ENCODE data around the gene CTNNB1. TPM values are rescaled to one million over a fixed set of nuclear protein-coding genes. Genes with fewer than 3 reads are reported as not detected.
A peak's percentile ranks its signal among the peaks of the same experiment; 100 is the strongest.

CTNNB1 gene
- total RNA-seq, 3 donors from 2014 or later, result 419 to 687 (median 617) TPM

DNA sequence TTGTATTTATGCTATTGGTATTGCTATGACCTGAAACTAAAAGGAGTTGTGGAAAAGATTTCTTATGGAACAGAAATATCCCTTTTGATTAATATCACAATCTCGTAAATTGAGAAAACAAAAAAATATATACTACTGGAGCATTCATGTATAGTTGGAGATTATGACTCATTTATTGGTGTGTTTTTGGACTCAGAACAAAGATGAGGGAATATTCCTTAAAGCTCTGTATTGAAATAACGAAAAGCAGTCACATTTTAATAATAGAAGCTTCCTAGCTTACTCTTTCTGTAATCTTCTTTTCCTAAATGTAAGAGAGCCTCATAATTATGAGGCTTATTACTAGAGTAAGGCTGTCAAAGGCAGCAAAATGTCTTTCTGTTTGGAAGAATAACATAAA is 14.3 kb downstream of the CTNNB1 start:
- TF ChIP-seq POLR2A (IDR thresholded peaks at IDR 0.05) (no peak), POLR2AphosphoS5 (IDR thresholded peaks at IDR 0.05) (no peak)
- TF ChIP-seq, protein P1, sequence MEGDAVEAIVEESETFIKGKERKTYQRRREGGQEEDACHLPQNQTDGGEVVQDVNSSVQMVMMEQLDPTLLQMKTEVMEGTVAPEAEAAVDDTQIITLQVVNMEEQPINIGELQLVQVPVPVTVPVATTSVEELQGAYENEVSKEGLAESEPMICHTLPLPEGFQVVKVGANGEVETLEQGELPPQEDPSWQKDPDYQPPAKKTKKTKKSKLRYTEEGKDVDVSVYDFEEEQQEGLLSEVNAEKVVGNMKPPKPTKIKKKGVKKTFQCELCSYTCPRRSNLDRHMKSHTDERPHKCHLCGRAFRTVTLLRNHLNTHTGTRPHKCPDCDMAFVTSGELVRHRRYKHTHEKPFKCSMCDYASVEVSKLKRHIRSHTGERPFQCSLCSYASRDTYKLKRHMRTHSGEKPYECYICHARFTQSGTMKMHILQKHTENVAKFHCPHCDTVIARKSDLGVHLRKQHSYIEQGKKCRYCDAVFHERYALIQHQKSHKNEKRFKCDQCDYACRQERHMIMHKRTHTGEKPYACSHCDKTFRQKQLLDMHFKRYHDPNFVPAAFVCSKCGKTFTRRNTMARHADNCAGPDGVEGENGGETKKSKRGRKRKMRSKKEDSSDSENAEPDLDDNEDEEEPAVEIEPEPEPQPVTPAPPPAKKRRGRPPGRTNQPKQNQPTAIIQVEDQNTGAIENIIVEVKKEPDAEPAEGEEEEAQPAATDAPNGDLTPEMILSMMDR (IDR thresholded peaks at IDR 0.05), result no peak
- Histone ChIP-seq H3K9me3 (no peaks in the 10 kb centered on the region), H3K27me3 (no peaks in the 10 kb centered on the region), H3K4me3 (no peak overlapping the region), H3K27ac (no peak overlapping the region), H3K36me3 (no peaks in the 10 kb centered on the region), H3K4me1 (peaks cover 0 to 18% of the 10 kb centered on the region in 2 donors)
- intact Hi-C loops (cut with DNase I; ENCODE audit: low total_unique reads), result no loop called here
- no peak for DNase-seq (ENCODE audit: low spot score in 2 of 2)

DNA sequence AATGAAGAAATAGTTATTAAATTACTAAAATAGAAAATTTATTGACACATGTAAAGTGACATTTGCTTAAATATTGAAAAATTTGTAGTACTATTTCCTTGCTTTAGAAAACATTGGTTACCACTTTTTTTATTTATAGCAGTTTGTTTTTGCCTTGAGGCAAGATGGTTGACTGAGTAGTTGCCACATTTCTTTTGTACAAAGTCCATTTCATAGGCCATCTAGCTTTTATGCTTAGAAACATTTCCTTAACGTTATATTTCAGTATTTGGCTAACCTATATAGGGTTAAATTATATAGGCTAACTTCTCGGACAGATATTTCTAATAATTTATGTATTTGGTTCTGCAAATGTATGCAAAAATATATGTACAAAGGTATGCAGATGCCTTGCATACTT is 17.1 kb downstream of the CTNNB1 start:
- no peak overlapping the region for H3K4me3 ChIP-seq
- DNase-seq (ENCODE audit: low spot score in 2 of 2), result no peak
- H3K4me1 ChIP-seq, result peaks cover 1 to 23% of the 10 kb centered on the region in 2 donors
- no peaks in the 10 kb centered on the region for H3K9me3 ChIP-seq
- TF ChIP-seq POLR2A (IDR thresholded peaks at IDR 0.05), result no peak
- no peak for TF ChIP-seq POLR2AphosphoS5 (IDR thresholded peaks at IDR 0.05)
- TF ChIP-seq, protein P1 (IDR thresholded peaks at IDR 0.05), result no peak
- H3K36me3 ChIP-seq, result no peaks in the 10 kb centered on the region
- no peaks in the 10 kb centered on the region for H3K27me3 ChIP-seq
- H3K27ac ChIP-seq, result peak overlapping the region in 1 of 2 donors; percentile 25
- intact Hi-C loops (cut with DNase I; ENCODE audit: low total_unique reads), result no loop called here

DNA sequence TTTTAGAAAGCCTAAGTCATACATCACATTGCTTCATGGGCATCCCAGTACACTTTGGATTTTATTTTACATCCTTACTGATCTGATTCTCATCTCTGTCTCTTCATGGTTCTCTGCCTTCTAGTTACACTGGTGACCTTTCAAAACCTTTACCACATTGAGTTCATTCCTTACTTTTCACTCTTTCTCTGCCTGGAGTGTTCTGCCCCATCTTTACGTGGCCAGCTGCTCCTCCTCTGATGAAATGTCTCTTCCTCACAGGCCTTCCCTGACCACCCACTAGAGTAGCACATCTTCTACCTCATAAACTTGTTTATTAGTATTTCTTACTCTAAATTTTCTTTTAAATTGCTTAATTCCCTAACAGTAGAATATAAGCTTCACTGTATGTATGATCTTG is 17.7 kb downstream of the CTNNB1 start:
- Histone ChIP-seq H3K27me3 (no peaks in the 10 kb centered on the region), H3K9me3 (no peaks in the 10 kb centered on the region), H3K27ac (peak overlapping the region; percentile 8 to 31), H3K4me3 (no peak overlapping the region), H3K4me1 (peaks cover 3 to 24% of the 10 kb centered on the region in 2 donors), H3K36me3 (no peaks in the 10 kb centered on the region)
- DNase-seq (ENCODE audit: low spot score in 2 of 2), result no peak
- intact Hi-C loops (cut with DNase I; ENCODE audit: low total_unique reads), result no loop called here
- TF ChIP-seq, protein P1 (IDR thresholded peaks at IDR 0.05), result no peak
- TF ChIP-seq POLR2AphosphoS5 (IDR thresholded peaks at IDR 0.05), result no peak
- no peak for TF ChIP-seq POLR2A (IDR thresholded peaks at IDR 0.05)

DNA sequence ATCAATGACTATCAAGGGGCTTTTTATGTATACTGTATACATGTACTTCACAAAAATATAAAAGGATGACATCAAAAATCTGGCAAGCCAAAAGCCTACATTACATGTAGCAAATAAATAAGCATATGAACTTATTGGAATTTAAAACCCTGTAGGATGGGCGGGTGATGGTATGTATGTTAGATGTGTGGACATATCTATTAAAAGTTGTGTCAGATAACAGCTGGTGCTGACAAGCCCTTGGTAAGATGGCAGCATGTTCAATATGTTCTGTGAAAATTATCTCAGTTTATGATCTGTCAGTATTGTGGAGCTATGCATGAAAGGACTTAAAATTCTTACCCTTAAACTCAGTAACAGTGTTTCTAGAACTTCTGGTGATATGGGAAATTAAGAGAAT is 20.1 kb downstream of the CTNNB1 start:
- H3K27me3 ChIP-seq, result no peaks in the 10 kb centered on the region
- no peak overlapping the region for H3K4me3 ChIP-seq

DNA sequence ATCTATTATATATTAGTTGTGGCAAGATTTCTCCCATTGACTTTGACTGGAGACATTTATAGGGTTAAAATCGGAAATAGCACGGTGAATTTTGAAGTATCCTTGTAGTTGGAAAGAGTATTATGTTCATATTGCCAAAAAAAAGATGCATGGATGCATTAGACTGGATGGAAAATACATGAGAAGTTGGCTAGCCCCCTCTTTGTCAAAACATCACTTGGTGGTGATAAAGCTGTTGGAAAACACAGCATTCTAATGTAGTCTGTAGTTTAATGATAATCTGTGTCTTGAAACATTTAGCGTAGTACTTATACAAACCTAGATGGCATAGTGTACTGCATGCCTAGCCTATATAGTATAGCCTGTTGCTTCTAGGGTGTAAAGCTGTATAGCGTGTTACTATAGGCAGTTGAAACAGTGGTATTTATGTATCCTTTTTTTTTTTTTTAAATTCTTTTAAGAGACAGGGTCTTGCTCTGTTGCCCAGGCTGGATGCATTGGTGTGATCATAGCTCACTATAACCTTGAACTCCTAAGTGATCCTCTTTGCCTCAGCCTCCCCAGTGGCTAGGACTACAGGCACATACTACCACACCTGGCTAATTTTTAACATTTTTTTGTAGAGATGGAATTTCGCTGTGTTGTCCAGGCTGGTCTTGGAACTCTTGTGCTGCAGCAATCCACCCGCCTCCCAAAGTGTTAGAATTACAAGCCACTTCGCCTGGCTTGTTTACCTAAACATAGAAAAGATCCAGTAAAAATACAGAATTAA is 21.8 kb downstream of the CTNNB1 start:
- Histone ChIP-seq H3K27me3 (no peaks in the 10 kb centered on the region), H3K4me1 (peaks cover 3 to 29% of the 10 kb centered on the region in 2 donors), H3K4me3 (no peak overlapping the region), H3K9me3 (no peaks in the 10 kb centered on the region), H3K36me3 (peaks cover 11% of the 10 kb centered on the region), H3K27ac (peak overlapping the region in 1 of 2 donors; percentile 6)
- intact Hi-C loops (cut with DNase I; ENCODE audit: low total_unique reads), result no loop called here
- DNase-seq (ENCODE audit: low spot score in 2 of 2), result no peak
- TF ChIP-seq POLR2AphosphoS5 (IDR thresholded peaks at IDR 0.05) (no peak), POLR2A (IDR thresholded peaks at IDR 0.05) (no peak)
- TF ChIP-seq, protein P1 (IDR thresholded peaks at IDR 0.05), result no peak

More for the DNA sequence above, 20.1 kb downstream of the CTNNB1 start:
- Histone ChIP-seq H3K27ac (no peak overlapping the region), H3K4me1 (peaks cover 3 to 34% of the 10 kb centered on the region in 2 donors), H3K9me3 (no peaks in the 10 kb centered on the region), H3K36me3 (no peaks in the 10 kb centered on the region)
- DNase-seq (ENCODE audit: low spot score in 2 of 2), result no peak
- intact Hi-C loops (cut with DNase I; ENCODE audit: low total_unique reads), result no loop called here
- TF ChIP-seq, protein P1 (IDR thresholded peaks at IDR 0.05), result no peak
- TF ChIP-seq POLR2A (IDR thresholded peaks at IDR 0.05) (no peak), POLR2AphosphoS5 (IDR thresholded peaks at IDR 0.05) (no peak)

Measured in breast epithelium (tissue), 4 donors.